ENCODE results near the gene SETBP1.
A peak's percentile ranks its signal among the peaks of the same experiment; 100 is the strongest.

SETBP1 gene

DNA sequence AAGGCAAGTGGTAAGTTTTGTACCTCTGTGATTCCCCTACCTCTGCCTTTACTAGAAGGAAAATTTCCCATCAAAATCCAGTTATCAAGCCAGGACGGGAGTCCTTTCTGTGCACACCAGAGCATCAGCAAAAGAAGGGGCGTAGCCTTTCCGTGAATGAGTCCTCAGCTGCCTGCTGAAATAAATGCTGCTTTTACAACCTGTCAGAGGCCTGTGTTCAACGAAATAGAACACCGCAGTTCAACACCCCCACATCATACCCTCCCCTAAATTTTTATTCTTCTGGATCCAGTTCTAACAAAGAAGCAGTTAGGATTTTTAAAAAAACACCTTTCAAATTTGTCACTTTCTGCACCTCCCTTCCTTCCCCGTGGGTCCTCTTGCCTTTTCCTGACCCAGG is 135.8 kb downstream of the SETBP1 start:
- Histone ChIP-seq H3K79me2 (ENCODE audit: control insufficient read depth, low read length) (no peaks in the 10 kb centered on the region), H3K9me3 (ENCODE audit: control insufficient read depth, insufficient read depth, low read length) (no peaks in the 10 kb centered on the region), H3K9me2 (replicated peaks; ENCODE audit: control insufficient read depth, low read length) (no peaks in the 10 kb centered on the region), H3K4me1 (ENCODE audit: control insufficient read depth, low read length) (peaks cover 44% of the 10 kb centered on the region), H3K4me3 (ENCODE audit: low read length) (no peak overlapping the region), H4K20me1 (ENCODE audit: control insufficient read depth, insufficient read depth, low read depth, low read length) (no peaks in the 10 kb centered on the region), H3K36me3 (ENCODE audit: control insufficient read depth, low read length) (no peaks in the 10 kb centered on the region), H3K4me2 (ENCODE audit: low read length) (peak overlapping the region; percentile 10; the same call in 1 of the 2 replicates), H3K27me3 (ENCODE audit: control insufficient read depth, low read length) (no peaks in the 10 kb centered on the region), H3F3A (ENCODE audit: control insufficient read depth, insufficient read depth) (peaks cover 2% of the 10 kb centered on the region; the same call in 1 of the 2 replicates), H3K27ac (ENCODE audit: low read depth, low read length) (no peak overlapping the region)
- TF ChIP-seq, protein P1, sequence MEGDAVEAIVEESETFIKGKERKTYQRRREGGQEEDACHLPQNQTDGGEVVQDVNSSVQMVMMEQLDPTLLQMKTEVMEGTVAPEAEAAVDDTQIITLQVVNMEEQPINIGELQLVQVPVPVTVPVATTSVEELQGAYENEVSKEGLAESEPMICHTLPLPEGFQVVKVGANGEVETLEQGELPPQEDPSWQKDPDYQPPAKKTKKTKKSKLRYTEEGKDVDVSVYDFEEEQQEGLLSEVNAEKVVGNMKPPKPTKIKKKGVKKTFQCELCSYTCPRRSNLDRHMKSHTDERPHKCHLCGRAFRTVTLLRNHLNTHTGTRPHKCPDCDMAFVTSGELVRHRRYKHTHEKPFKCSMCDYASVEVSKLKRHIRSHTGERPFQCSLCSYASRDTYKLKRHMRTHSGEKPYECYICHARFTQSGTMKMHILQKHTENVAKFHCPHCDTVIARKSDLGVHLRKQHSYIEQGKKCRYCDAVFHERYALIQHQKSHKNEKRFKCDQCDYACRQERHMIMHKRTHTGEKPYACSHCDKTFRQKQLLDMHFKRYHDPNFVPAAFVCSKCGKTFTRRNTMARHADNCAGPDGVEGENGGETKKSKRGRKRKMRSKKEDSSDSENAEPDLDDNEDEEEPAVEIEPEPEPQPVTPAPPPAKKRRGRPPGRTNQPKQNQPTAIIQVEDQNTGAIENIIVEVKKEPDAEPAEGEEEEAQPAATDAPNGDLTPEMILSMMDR (IDR thresholded peaks at IDR 0.05; ENCODE audit: low read depth, low read length, poor library complexity, severe bottlenecking) = no peak
- TF ChIP-seq EZH2phosphoT487 (IDR thresholded peaks at IDR 0.05; ENCODE audit: borderline replicate concordance, low read length) = no peak

- no peaks in the 10 kb centered on the region for H3K36me3 ChIP-seq (ENCODE audit: control insufficient read depth, low read length)
- peak overlapping the region; percentile 68 for H3K27ac ChIP-seq (ENCODE audit: low read depth, low read length)
- H3K4me3 ChIP-seq (ENCODE audit: low read length) = peak overlapping the region; percentile 43
- H4K20me1 ChIP-seq (ENCODE audit: control insufficient read depth, insufficient read depth, low read depth, low read length) = no peaks in the 10 kb centered on the region
- TF ChIP-seq, protein P1 (IDR thresholded peaks at IDR 0.05; ENCODE audit: low read depth, low read length, poor library complexity, severe bottlenecking) = no peak
- TF ChIP-seq EZH2phosphoT487 (IDR thresholded peaks at IDR 0.05; ENCODE audit: borderline replicate concordance, low read length) = no peak
- no peaks in the 10 kb centered on the region for H3K9me2 ChIP-seq (replicated peaks; ENCODE audit: control insufficient read depth, low read length)
- H3K79me2 ChIP-seq (ENCODE audit: control insufficient read depth, low read length) = no peaks in the 10 kb centered on the region
- H3K9me3 ChIP-seq (ENCODE audit: control insufficient read depth, insufficient read depth, low read length) = no peaks in the 10 kb centered on the region
- peaks cover 2% of the 10 kb centered on the region; the same call in 1 of the 2 replicates for H3F3A ChIP-seq (ENCODE audit: control insufficient read depth, insufficient read depth)
- peak overlapping the region; percentile 64 for H3K4me2 ChIP-seq (ENCODE audit: low read length)
- H3K27me3 ChIP-seq (ENCODE audit: control insufficient read depth, low read length) = no peaks in the 10 kb centered on the region
- peaks cover 44% of the 10 kb centered on the region for H3K4me1 ChIP-seq (ENCODE audit: control insufficient read depth, low read length)
Observed at GRCh38 chr18:44817831-44818473, 137.3 kb downstream of the SETBP1 start.

- Histone ChIP-seq H3K27me3 (ENCODE audit: control insufficient read depth, low read length) (no peaks in the 10 kb centered on the region), H3K9me3 (ENCODE audit: control insufficient read depth, insufficient read depth, low read length) (no peaks in the 10 kb centered on the region), H3K4me2 (ENCODE audit: low read length) (peak overlapping the region; percentile 64), H3K36me3 (ENCODE audit: control insufficient read depth, low read length) (no peaks in the 10 kb centered on the region), H3K4me3 (ENCODE audit: low read length) (peak overlapping the region; percentile 43), H4K20me1 (ENCODE audit: control insufficient read depth, insufficient read depth, low read depth, low read length) (no peaks in the 10 kb centered on the region), H3K27ac (ENCODE audit: low read depth, low read length) (peak overlapping the region; percentile 68), H3K4me1 (ENCODE audit: control insufficient read depth, low read length) (peaks cover 50% of the 10 kb centered on the region), H3K79me2 (ENCODE audit: control insufficient read depth, low read length) (no peaks in the 10 kb centered on the region), H3F3A (ENCODE audit: control insufficient read depth, insufficient read depth) (peaks cover 2% of the 10 kb centered on the region; the same call in 1 of the 2 replicates), H3K9me2 (replicated peaks; ENCODE audit: control insufficient read depth, low read length) (no peaks in the 10 kb centered on the region)
- TF ChIP-seq EZH2phosphoT487 (IDR thresholded peaks at IDR 0.05; ENCODE audit: borderline replicate concordance, low read length) = no peak
- TF ChIP-seq, protein P1 (IDR thresholded peaks at IDR 0.05; ENCODE audit: low read depth, low read length, poor library complexity, severe bottlenecking) = no peak
Observed at GRCh38 chr18:44818668-44819403, 138.1 kb downstream of the SETBP1 start.
